GM21723 (cell line): ENCODE data around the gene SERINC3.

Experiments used
- ATAC-seq: cut with Tn5 transposase; IDR thresholded peaks from one replicate; pipeline ENCODE4 v1.9.1; 2021; ENCODE audit warnings: mild to moderate bottlenecking, moderate library complexity; ENCODE audit not compliant: unreplicated experiment

Gene SERINC3

DNA sequence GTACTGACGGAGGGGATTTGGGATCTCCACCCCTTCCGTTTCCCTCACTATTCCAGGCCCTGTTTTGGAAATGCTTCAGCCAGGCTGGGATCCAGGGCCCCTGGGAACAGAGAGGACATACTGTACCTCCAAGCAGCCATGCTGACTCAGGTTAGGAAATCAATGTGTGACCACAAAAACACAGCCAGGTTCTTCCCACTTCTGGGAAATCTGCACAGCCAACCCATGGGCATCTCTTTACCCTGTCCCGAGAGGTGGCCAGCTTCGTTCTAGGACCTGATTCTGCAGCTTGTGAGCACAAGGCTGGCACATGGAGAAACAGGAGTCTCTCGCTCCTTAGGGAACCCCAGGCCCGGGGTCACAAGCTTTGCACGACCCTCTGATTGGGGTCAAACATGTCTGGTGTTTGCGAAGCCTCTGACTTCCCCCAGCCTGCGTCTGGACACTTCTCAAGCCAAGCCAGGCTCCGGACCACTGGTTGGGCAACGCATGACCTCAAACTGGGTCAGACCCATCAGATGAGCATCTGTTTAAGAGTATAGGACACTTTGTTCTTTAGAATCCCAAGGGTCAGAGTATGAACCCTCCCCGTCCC, 54.5 kb downstream of the SERINC3 start:
- no peak for ATAC-seq

DNA sequence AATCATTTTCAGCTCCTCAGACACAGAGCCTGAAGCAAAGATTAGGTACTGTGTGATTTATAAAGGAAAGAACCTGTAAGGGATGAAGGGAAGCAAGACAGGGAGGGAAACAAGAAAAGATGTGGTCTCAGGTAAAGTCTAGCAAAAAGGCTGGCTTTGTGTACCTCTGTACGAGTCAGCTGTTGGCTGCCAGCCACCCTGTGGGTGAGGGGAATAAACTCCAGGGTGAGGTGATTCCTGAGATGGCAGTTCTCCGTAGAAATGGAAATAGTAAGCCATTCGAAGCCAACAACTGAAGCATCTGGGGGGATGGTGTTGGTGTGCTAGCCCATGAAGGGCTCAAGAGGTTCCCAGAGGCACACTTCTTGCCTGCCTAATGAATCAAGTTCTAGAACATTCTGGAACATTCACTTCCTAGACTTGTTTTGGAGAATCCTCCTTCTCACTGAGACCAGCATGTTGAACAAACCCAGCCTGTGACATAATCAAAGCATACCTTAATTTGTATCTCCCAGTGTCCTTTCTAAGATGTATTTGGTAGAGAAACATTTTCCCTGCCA, 56.8 kb downstream of the SERINC3 start:
- ATAC-seq: no peak

DNA sequence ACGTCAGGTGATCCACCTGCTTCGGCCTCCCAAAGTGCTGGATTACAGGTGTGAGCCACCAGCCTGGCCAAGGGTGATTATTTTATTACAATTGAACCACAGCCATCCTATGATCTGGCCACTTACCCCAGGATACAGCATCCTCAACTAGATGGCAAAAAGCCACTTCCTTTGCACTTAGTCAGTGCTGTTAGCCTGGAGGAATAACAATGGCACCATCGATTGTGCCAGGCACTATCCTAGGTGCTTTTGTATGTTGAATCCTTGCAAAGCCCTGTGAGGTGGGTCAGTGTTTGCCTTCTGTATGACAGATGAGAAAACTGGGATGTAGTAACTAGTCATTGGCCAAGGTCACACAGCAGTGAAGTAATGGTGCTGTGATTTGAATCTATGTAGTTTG, 57.4 kb downstream of the SERINC3 start:
- no peak for ATAC-seq

DNA sequence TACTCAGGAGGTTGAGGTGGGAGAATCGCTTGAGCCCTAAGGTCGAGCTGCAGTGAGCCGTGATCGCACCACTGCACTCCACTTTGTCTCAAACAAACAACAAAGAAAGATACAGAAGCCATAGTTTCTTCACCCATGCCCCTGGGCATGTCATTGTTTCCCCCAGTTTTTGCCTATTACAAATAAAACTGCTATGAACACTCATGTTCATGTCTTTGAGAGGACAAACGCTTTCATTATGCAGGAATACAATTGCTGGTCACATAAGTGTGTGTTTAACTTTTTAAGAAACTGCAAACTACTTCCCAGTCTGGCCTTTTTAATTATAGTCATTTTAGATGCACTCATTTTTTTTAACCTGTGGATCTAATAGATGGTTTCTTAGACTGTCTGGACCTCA, 58.4 kb downstream of the SERINC3 start:
- no peak for ATAC-seq

DNA sequence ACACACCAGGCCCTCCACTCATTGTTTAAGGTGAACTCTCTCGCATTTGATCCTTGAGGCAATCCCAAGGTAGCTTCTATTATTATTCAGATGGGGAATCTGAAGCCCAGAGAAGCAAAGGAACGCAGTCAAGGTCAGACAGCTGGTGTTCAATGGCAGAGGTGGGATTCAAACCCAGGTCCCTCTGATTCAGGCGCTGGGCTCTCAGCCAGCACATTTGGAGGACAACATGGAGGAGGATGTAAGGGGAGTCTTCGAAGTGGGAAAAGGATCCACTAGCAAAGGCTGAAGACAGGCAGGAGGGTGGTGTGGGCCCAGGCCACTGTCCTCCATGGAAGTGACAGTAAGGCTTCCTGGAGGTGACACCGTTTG, 60.1 kb downstream of the SERINC3 start:
- no peak for ATAC-seq

DNA sequence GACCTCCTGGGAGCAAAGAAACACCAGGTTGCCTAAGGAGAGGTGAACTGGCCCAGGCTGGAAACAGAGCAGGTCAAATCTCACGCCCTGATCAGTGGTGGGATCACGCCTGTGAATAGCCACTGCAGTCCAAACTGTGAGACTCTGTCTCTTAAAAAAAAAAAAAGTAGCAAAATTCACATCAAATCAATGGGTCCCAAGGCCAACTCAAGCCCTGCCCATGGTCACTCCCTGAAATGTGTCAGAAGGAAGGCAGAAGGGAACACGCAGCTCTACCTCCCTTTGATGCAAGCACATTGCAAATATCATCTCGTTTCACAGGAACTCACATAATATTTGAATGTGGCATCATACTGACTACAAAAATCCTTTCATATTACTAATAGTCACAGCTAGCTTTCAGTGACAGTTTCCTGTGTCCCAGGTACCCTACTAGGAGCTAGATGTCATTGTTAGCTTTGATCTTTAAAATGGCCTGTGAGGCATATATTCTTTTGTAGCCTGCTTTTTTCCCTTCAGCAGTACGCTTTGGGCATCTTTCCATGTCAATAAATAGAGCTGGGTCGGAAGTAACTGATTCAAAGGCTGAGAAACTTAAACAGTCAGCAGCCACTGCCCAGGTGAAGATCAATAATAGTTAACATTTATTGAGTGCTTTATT, 60.6 kb downstream of the SERINC3 start:
- ATAC-seq: no peak

DNA sequence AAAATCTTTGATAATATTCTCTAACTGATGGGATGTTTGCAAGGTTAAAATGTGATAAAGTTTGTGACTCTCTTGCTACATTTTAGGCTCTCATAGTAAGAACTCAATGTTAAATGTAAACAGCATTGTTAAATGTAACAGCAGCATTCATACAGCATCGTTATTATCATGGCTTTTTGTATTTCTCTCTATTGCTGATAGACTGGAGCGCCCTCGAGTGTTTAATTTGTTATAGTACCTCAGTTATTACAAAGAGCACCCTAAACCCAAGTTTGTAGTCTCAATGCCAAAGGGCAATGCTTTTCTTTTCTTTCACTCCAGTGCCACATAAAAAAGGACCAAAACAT, 61.1 kb downstream of the SERINC3 start:
- no peak for ATAC-seq

DNA sequence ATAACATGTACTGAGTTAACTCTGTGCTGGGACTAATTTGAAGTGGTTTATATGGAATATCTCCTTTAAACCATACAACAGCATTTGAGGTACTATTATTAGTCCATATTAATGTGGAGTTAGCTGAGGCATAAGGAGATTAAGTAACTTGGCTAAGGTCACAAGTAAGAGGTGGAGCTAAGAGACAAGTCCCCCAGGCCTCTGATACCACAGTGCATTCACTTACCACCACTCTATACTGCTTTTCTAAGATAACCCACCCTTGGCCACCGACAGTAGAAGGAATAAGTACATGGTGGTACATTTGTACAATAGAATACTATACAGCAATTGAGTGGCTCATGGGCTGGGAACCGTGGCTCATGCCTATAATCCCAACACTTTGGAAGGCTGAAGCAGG, 62.6 kb downstream of the SERINC3 start:
- no peak for ATAC-seq

DNA sequence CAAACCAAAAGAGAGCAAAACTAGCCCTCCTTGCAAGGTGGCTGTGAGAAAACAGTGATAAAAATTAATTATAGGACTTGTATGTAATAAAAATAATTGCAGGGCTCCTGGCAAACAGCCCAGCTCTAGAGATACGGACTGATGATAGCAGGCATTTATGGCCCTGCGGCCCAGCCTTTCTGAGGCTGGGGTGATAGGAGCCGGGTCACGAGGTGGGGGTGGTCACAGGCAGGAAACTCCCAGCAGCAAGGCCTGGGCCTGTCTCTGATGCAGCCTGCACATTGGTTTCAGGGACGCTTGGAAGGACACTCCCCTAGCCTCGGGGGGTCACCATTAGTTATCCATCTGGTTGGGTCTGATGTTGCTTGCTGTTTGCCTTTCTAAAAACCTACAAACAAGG, 64.9 kb downstream of the SERINC3 start:
- ATAC-seq: no peak

DNA sequence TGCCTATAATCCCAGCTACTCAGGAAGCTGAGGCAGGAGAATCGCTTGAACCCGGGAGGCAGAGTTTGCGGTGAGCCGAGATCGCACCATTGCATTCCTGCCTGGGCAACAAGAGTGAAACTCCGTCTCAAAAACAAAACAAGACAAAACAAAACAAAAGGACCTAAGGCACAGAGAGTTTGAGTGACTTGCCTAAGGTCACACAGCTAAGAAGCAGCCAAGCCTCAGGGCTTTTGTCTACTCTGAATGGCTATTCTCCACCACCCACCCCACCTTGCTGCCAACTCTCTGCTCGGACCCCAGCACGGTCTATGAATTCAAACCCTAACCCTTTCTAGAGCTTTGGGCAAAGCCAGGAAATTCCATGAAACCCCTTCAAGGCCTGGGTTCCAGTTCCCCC, 65.3 kb downstream of the SERINC3 start:
- ATAC-seq: no peak

DNA sequence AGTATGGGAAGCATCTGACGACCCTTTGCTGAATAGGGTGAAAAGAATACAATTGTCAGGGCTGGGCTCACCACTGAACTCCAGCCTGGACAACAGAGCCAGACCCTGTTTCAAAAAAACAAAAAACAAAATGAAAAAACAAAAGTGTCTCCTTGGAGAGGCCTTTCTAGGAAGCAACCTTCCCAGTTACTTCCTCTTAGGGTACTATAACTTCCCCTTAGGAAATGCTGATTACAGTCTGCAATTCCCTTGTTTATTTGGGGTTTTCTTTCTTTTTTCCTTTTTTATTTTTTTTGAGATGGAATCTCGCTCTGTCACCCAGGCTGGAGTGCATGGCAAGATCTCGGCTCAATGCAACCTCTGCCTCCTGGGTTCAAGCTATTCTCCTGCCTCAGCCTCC, 66.7 kb downstream of the SERINC3 start:
- no peak for ATAC-seq

DNA sequence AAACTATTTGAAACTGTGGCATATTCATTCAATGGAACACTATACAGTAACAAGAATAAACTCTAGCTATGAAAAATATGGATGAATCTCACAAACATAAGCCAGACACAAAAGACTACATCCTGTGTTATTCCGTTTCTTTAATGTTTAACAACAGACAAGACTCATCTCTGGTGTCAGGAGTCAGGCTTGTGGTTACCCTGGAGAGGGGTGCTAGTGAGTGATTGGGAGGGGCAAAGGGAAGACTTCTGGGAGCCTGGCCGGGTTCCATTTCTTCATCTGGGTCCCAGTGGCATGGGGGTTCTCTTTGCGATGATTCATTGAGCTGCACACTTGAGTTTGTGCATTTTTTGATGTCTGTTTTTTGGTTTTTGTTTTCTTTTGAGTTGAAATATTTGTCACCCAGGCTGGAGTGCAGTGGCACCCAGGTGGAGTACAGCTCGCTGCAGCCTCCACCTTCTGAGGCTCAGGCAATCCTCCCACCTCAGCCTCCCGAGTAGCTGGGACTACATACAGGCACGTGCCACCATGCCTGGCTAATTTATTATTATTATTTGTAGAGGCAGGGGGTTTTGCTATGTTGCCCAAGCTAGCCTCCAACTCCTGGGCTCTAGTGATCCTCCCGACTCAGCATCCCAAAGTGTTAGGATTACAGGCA, 67.4 kb downstream of the SERINC3 start:
- no peak for ATAC-seq

DNA sequence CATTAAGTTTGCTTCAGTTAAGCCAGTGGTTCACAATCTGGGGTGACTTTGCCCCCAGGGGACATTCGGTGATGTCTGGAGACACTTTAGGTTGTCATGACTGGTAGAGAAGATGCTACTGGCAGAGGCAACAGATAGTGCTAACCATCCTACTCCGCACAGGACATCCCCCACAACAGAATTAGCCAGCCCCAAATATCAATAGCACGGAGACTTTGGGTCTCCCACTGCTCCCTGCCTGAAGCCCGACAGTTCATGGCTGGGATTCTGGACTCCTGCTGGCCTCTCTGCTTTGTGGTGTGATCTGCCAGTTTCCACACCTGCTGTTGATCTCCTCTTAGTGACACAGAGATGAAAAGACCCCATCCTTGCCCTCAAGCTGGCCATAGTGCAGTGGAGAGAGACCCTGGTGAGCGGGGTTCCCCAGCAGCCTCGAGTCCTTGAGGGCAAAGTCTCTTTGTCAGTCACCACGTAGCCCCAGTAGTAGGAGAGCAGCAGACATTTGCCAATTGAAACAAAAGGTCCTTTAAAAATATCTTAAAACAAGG, 70.9 kb downstream of the SERINC3 start:
- no peak for ATAC-seq

DNA sequence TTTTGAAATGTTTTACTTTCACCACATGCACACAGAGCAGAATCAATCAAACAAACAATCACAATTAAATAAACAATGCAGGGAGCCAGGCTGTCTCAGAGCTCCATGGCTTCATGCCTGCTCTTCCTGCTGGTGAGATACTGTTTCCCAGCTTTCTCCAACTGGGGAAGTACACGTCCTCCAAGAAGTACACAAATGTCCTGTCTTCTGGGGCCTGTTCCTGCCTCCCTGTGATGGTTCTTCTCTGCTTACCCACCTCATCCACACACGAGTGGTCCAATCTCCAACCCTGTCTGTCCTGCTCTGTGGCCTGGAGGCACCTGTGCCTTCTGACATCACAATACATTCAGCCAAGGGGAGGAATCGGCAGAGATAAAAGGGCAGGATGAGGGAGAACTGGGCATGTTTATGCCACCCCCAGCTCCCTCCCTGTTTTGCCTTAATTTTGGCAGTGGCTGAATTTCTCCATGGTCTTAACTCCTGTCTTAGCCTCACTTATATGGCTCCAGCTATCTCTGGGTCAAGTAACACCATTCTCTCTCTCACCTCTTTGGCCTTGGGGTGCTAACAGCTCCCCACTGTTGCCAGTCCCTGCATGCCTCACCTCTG, 71.5 kb downstream of the SERINC3 start:
- ATAC-seq: no peak

DNA sequence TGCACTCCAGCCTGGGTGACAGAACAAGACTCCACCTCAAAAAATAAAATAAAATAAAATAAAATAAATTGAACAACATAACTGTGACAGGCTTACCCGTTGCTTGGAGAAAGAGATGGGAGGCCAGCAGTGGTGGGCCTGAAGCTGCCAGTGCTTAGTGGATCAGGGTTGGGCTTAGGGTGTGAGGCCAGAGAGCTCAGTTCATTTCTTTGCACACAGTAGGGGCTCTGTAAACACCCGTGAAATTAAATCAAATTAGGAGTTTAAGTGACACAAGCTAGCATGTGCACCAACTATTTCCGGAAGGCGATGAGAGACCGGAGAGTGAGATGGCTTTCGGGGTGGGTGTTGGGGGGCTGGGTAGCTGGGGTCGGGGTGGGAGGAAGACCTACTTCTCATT, 72.0 kb downstream of the SERINC3 start:
- no peak for ATAC-seq

DNA sequence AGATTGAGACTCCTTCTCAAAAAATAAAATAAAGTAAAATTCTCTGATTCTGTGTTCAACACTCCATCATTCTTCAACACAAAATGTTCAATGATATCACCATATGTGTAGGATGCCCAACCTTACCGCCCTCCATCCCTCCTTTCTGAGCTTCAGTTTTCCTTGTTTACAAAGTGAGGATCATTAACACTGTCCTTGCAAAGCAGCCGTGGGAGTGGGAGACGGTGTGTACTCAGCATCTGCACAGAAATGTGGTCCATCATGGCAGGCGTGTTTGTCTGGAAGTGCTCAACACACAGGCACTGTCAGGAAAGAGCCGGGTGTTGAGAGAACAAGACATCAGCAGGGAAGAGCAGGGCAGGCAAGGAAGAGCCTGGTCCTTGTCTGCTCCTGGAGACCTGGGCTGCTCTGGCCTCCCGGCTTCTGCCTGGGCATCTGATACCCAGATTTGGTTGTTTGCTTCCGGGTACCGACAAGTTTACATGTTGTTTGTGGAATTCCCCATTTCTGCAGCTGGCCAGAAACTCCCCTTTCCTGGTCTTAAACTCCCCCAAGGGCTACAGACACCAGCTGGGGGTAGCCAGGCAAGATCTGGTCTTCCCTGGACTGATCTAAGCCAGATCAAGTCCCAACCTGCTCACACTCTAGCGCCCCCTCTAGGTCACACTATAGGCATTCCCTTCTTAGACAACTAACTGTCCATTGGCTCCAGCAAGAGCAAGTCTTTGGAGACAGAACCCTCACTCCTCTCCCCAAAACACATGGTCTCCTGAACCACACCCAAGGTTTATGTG, 72.9 kb downstream of the SERINC3 start:
- ATAC-seq: no peak

DNA sequence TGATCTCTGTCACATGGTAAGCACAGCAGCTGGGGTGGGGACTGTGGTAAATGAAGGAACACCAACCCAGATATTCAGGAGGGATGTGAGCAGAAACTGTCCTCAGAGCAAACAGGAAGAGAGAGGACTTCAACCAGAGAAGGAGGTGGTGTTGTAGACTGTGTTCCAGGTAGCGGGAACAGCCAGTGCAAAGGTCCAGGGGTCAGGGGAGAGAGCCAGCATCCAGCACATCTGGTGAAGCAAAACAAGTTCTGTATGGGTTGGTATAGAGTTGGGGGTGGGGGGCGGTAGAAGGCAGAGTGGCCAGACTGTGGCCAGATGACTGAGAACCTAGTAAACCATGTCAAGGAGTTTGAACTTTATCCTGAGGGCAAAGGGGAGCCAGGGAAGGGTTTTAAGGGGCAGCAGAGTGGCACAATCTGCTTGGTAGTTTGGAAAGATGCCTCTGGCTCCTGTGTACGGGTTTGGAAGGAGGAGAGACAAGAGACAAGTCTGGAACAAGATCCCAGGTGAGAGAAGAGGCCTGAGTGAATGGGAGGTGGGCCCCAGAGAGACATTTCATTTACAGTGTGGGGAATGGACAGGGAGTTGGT, 73.9 kb downstream of the SERINC3 start:
- ATAC-seq: no peak
